Measurements from ENCODE around the gene OOSP4B.

DNA sequence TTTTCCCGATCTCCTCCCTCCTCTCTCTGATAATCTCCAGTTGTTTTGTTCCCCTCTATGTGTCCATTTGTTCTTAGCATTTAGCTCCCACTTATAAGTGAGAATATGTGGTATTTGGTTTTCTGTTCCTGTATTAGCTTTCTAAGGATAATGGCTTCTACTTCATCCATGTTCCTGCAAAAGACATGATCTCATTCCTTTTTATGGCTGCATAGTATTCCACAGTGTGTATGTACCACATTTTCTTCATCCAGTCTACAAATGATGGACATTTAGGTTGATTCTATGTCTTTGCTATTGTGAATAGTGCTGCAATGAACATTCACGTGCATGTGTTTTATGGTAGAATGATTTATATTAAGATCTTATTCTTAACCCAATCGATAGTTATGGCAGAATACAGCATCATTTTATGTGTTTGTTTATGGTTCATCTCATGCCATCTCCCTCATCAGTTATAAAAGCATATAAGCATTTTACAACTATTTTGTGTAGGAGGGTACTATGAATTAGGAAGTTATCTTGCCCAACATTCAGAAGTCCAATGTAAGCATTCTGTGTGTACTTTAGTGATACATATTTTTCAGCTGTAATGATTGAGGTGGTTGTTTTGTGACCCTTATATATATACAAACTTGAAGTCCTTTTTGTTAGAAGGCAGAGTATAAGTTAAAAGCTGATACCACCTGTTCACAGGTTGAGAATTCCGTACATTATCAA lies 42.7 kb downstream of the OOSP4B start:
- TF ChIP-seq, protein P1, sequence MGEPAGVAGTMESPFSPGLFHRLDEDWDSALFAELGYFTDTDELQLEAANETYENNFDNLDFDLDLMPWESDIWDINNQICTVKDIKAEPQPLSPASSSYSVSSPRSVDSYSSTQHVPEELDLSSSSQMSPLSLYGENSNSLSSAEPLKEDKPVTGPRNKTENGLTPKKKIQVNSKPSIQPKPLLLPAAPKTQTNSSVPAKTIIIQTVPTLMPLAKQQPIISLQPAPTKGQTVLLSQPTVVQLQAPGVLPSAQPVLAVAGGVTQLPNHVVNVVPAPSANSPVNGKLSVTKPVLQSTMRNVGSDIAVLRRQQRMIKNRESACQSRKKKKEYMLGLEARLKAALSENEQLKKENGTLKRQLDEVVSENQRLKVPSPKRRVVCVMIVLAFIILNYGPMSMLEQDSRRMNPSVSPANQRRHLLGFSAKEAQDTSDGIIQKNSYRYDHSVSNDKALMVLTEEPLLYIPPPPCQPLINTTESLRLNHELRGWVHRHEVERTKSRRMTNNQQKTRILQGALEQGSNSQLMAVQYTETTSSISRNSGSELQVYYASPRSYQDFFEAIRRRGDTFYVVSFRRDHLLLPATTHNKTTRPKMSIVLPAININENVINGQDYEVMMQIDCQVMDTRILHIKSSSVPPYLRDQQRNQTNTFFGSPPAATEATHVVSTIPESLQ (CRISPR knock-in tag; IDR thresholded peaks at IDR 0.05), result no peak
- TF ChIP-seq FOXJ3 (CRISPR knock-in tag; IDR thresholded peaks at IDR 0.05; ENCODE audit: borderline replicate concordance), result no peak
- no peak for TF ChIP-seq SP1 (CRISPR knock-in tag; conservative IDR thresholded peaks at IDR 0.05)
- TF ChIP-seq, protein P2, sequence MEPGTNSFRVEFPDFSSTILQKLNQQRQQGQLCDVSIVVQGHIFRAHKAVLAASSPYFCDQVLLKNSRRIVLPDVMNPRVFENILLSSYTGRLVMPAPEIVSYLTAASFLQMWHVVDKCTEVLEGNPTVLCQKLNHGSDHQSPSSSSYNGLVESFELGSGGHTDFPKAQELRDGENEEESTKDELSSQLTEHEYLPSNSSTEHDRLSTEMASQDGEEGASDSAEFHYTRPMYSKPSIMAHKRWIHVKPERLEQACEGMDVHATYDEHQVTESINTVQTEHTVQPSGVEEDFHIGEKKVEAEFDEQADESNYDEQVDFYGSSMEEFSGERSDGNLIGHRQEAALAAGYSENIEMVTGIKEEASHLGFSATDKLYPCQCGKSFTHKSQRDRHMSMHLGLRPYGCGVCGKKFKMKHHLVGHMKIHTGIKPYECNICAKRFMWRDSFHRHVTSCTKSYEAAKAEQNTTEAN (CRISPR knock-in tag; IDR thresholded peaks at IDR 0.05), result no peak
- TF ChIP-seq, protein P3, sequence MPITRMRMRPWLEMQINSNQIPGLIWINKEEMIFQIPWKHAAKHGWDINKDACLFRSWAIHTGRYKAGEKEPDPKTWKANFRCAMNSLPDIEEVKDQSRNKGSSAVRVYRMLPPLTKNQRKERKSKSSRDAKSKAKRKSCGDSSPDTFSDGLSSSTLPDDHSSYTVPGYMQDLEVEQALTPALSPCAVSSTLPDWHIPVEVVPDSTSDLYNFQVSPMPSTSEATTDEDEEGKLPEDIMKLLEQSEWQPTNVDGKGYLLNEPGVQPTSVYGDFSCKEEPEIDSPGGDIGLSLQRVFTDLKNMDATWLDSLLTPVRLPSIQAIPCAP (CRISPR knock-in tag; IDR thresholded peaks at IDR 0.05), result no peak
- TF ChIP-seq, protein P4, sequence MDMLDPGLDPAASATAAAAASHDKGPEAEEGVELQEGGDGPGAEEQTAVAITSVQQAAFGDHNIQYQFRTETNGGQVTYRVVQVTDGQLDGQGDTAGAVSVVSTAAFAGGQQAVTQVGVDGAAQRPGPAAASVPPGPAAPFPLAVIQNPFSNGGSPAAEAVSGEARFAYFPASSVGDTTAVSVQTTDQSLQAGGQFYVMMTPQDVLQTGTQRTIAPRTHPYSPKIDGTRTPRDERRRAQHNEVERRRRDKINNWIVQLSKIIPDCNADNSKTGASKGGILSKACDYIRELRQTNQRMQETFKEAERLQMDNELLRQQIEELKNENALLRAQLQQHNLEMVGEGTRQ (CRISPR knock-in tag; IDR thresholded peaks at IDR 0.05), result no peak
- no peak for TF ChIP-seq CREB1 (CRISPR knock-in tag; IDR thresholded peaks at IDR 0.05)
- no peak for TF ChIP-seq TP53 (CRISPR knock-in tag; IDR thresholded peaks at IDR 0.05)
- TF ChIP-seq, protein P5, sequence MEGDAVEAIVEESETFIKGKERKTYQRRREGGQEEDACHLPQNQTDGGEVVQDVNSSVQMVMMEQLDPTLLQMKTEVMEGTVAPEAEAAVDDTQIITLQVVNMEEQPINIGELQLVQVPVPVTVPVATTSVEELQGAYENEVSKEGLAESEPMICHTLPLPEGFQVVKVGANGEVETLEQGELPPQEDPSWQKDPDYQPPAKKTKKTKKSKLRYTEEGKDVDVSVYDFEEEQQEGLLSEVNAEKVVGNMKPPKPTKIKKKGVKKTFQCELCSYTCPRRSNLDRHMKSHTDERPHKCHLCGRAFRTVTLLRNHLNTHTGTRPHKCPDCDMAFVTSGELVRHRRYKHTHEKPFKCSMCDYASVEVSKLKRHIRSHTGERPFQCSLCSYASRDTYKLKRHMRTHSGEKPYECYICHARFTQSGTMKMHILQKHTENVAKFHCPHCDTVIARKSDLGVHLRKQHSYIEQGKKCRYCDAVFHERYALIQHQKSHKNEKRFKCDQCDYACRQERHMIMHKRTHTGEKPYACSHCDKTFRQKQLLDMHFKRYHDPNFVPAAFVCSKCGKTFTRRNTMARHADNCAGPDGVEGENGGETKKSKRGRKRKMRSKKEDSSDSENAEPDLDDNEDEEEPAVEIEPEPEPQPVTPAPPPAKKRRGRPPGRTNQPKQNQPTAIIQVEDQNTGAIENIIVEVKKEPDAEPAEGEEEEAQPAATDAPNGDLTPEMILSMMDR (IDR thresholded peaks at IDR 0.05), result no peak
- TF ChIP-seq, protein P6, sequence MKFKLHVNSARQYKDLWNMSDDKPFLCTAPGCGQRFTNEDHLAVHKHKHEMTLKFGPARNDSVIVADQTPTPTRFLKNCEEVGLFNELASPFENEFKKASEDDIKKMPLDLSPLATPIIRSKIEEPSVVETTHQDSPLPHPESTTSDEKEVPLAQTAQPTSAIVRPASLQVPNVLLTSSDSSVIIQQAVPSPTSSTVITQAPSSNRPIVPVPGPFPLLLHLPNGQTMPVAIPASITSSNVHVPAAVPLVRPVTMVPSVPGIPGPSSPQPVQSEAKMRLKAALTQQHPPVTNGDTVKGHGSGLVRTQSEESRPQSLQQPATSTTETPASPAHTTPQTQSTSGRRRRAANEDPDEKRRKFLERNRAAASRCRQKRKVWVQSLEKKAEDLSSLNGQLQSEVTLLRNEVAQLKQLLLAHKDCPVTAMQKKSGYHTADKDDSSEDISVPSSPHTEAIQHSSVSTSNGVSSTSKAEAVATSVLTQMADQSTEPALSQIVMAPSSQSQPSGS (CRISPR knock-in tag; IDR thresholded peaks at IDR 0.05; ENCODE audit: borderline replicate concordance, low read depth), result no peak
- no peak for TF ChIP-seq CBFB (CRISPR knock-in tag; IDR thresholded peaks at IDR 0.05; ENCODE audit: low read depth)
- TF ChIP-seq, protein P7, sequence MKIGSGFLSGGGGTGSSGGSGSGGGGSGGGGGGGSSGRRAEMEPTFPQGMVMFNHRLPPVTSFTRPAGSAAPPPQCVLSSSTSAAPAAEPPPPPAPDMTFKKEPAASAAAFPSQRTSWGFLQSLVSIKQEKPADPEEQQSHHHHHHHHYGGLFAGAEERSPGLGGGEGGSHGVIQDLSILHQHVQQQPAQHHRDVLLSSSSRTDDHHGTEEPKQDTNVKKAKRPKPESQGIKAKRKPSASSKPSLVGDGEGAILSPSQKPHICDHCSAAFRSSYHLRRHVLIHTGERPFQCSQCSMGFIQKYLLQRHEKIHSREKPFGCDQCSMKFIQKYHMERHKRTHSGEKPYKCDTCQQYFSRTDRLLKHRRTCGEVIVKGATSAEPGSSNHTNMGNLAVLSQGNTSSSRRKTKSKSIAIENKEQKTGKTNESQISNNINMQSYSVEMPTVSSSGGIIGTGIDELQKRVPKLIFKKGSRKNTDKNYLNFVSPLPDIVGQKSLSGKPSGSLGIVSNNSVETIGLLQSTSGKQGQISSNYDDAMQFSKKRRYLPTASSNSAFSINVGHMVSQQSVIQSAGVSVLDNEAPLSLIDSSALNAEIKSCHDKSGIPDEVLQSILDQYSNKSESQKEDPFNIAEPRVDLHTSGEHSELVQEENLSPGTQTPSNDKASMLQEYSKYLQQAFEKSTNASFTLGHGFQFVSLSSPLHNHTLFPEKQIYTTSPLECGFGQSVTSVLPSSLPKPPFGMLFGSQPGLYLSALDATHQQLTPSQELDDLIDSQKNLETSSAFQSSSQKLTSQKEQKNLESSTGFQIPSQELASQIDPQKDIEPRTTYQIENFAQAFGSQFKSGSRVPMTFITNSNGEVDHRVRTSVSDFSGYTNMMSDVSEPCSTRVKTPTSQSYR (CRISPR knock-in tag; IDR thresholded peaks at IDR 0.05), result no peak

Measured in WTC11 (cell line).